HG02973 (cell line): ENCODE data around the gene ATG4A.
A peak's percentile ranks its signal among the peaks of the same experiment; 100 is the strongest.

Source experiments
- ATAC-seq: cut with Tn5 transposase; IDR thresholded peaks from one replicate; pipeline ENCODE4 v1.9.1; 2021; ENCODE audit warnings: moderate library complexity; ENCODE audit not compliant: unreplicated experiment

ATG4A gene

GRCh38 chrX:108091264-108091877 lies at the start of gene ATG4A, which contains the start of gene PSMD10:
TSS of gene ATG4A (plus strand) at chrX:108091778. CDS start at chrX:108091827, 49 bp downstream.
TSS of gene PSMD10 (minus strand) at chrX:108091542. CDS start at chrX:108091520, 22 bp downstream.
- ATAC-seq: peak; percentile 95

GRCh38 chrX:108044554-108045256 lies 46.9 kb upstream of the ATG4A start, which contains the start of gene VSIG1:
TSS of gene VSIG1 (plus strand) at chrX:108045065. CDS start at chrX:108045131, 66 bp downstream.
- no peak for ATAC-seq

- no peak for ATAC-seq
Observed at GRCh38 chrX:108049649-108050048, 41.9 kb upstream of the ATG4A start.

- ATAC-seq: no peak
Observed at GRCh38 chrX:108053218-108053617, 38.4 kb upstream of the ATG4A start.

GRCh38 chrX:108055546-108055945 lies 36.0 kb upstream of the ATG4A start:
- ATAC-seq: no peak

GRCh38 chrX:108059801-108060200 lies 31.8 kb upstream of the ATG4A start:
- no peak for ATAC-seq

- no peak for ATAC-seq
Observed at GRCh38 chrX:108064001-108064400, 27.6 kb upstream of the ATG4A start.

- ATAC-seq: no peak
Observed at GRCh38 chrX:108064613-108065012, 27.0 kb upstream of the ATG4A start.

- ATAC-seq: no peak
Observed at GRCh38 chrX:108068121-108068520, 23.5 kb upstream of the ATG4A start.

GRCh38 chrX:108070891-108071290 lies 20.7 kb upstream of the ATG4A start:
- ATAC-seq: no peak

GRCh38 chrX:108071578-108071977 lies 20.0 kb upstream of the ATG4A start:
- ATAC-seq: no peak

GRCh38 chrX:108072746-108073145 lies 18.8 kb upstream of the ATG4A start:
- ATAC-seq: no peak

GRCh38 chrX:108081110-108081509 lies 10.5 kb upstream of the ATG4A start:
- no peak for ATAC-seq

GRCh38 chrX:108087792-108088191 lies 3.8 kb upstream of the ATG4A start:
- ATAC-seq: no peak

GRCh38 chrX:108088511-108088910 lies 3.1 kb upstream of the ATG4A start:
- ATAC-seq: no peak

- no peak for ATAC-seq
Observed at GRCh38 chrX:108090491-108091263, 901 bp upstream of the ATG4A start.

GRCh38 chrX:108091878-108092291 lies 307 bp downstream of the ATG4A start:
- ATAC-seq: peak; percentile 47

GRCh38 chrX:108097380-108097779 lies 5.8 kb downstream of the ATG4A start:
- no peak for ATAC-seq

GRCh38 chrX:108105473-108105872 lies 13.9 kb downstream of the ATG4A start:
- no peak for ATAC-seq

- no peak for ATAC-seq
Observed at GRCh38 chrX:108114541-108114940, 23.0 kb downstream of the ATG4A start.

- ATAC-seq: no peak
Observed at GRCh38 chrX:108117988-108118387, 26.4 kb downstream of the ATG4A start.

- no peak for ATAC-seq
Observed at GRCh38 chrX:108121291-108121690, 29.7 kb downstream of the ATG4A start.
